Measurements from ENCODE around the gene JAG2. TPM values are rescaled to one million over a fixed set of nuclear protein-coding genes. Genes with fewer than 3 reads are reported as not detected.

The JAG2 gene
- total RNA-seq, 1 donor from 2014 or later = 0.44 TPM

GRCh38 chr14:105128059-105128458 is 40.5 kb downstream of the JAG2 start:
- TF ChIP-seq CTCF (IDR thresholded peaks at IDR 0.05) = no peak
- Mint-ChIP-seq H3K36me3 (ENCODE audit: low read depth) (no peaks in the 10 kb centered on the region), H3K4me1 (no peaks in the 10 kb centered on the region), H3K27ac (no peak overlapping the region), H3K27me3 (peaks cover 31% of the 10 kb centered on the region), H3K9me3 (peaks cover 3% of the 10 kb centered on the region), H3K4me3 (no peak overlapping the region)
- ChIA-PET CTCF (no interaction called here), POLR2A (no interaction called here)
- ATAC-seq (ENCODE audit: low read depth) (no peak), DNase-seq (no peak)
- intact Hi-C loops (cut with micrococcal nuclease) = no loop called here

- intact Hi-C loops (cut with micrococcal nuclease) = no loop called here
- ATAC-seq (ENCODE audit: low read depth) (no peak), DNase-seq (no peak)
- no peak for TF ChIP-seq CTCF (IDR thresholded peaks at IDR 0.05)
- Mint-ChIP-seq H3K27me3 (peaks cover 41% of the 10 kb centered on the region), H3K36me3 (ENCODE audit: low read depth) (no peaks in the 10 kb centered on the region), H3K4me3 (no peak overlapping the region), H3K9me3 (peaks cover 4% of the 10 kb centered on the region), H3K4me1 (no peaks in the 10 kb centered on the region), H3K27ac (no peak overlapping the region)
- ChIA-PET POLR2A (no interaction called here), CTCF (no interaction called here)
Observed at GRCh38 chr14:105126981-105127329, 41.6 kb downstream of the JAG2 start.

GRCh38 chr14:105126126-105126980 is 42.2 kb downstream of the JAG2 start:
- no peak overlapping the region for H3K4me3 Mint-ChIP-seq
- ATAC-seq (ENCODE audit: low read depth) (no peak), DNase-seq (no peak)
- H3K9me3 Mint-ChIP-seq = peaks cover 8% of the 10 kb centered on the region
- ChIA-PET POLR2A (no interaction called here), CTCF (no interaction called here)
- H3K4me1 Mint-ChIP-seq = no peaks in the 10 kb centered on the region
- intact Hi-C loops (cut with micrococcal nuclease) = no loop called here
- no peak overlapping the region for H3K27ac Mint-ChIP-seq
- no peaks in the 10 kb centered on the region for H3K36me3 Mint-ChIP-seq (ENCODE audit: low read depth)
- peaks cover 42% of the 10 kb centered on the region for H3K27me3 Mint-ChIP-seq
- no peak for TF ChIP-seq CTCF (IDR thresholded peaks at IDR 0.05)

- Mint-ChIP-seq H3K36me3 (ENCODE audit: low read depth) (peaks cover 2% of the 10 kb centered on the region), H3K9me3 (peaks cover 16% of the 10 kb centered on the region), H3K4me1 (no peaks in the 10 kb centered on the region), H3K27ac (no peak overlapping the region), H3K4me3 (no peak overlapping the region), H3K27me3 (peaks cover 56% of the 10 kb centered on the region)
- no peak for DNase-seq
- TF ChIP-seq CTCF (IDR thresholded peaks at IDR 0.05) = no peak
- ChIA-PET POLR2A (no interaction called here), CTCF (no interaction called here)
- intact Hi-C loops (cut with micrococcal nuclease) = no loop called here
- no peak for ATAC-seq (ENCODE audit: low read depth)
Observed at GRCh38 chr14:105124823-105125222, 43.8 kb downstream of the JAG2 start.

GRCh38 chr14:105123981-105124765 is 44.4 kb downstream of the JAG2 start:
- intact Hi-C loops (cut with micrococcal nuclease) = no loop called here
- POLR2A ChIA-PET = no interaction called here
- H3K4me3 Mint-ChIP-seq = no peak overlapping the region
- peaks cover 2% of the 10 kb centered on the region for H3K36me3 Mint-ChIP-seq (ENCODE audit: low read depth)
- DNase-seq (no peak), ATAC-seq (ENCODE audit: low read depth) (no peak)
- no peak overlapping the region for H3K27ac Mint-ChIP-seq
- no peaks in the 10 kb centered on the region for H3K4me1 Mint-ChIP-seq
- H3K9me3 Mint-ChIP-seq = peaks cover 16% of the 10 kb centered on the region
- H3K27me3 Mint-ChIP-seq = peaks cover 55% of the 10 kb centered on the region
- TF ChIP-seq CTCF (IDR thresholded peaks at IDR 0.05) = no peak
- CTCF ChIA-PET = no interaction called here

Measured in activated B cell treated with CpG ODN at 0.5 μM for 24 hours (primary cell).